Renal cortical epithelial cell (primary cell): ENCODE results near the gene GMPPA. TPM values are rescaled to one million over a fixed set of nuclear protein-coding genes. Genes with fewer than 3 reads are reported as not detected.

Experiments used
- DNase-seq: peaks from one replicate; pipeline ENCODE4 v3.0.0-alpha.2; 2011; ENCODE audit warnings: low read depth
- total RNA-seq: library from RNA; depleted of rRNA; stranded (reverse); fragments of >200 nt; gene quantifications from 2 replicates; pipeline ENCODE4 v1.2.3, GENCODE V29; 2014

GMPPA gene
- total RNA-seq, 1 donor from 2014 or later: 32.0 TPM

GRCh38 chr2:219519526-219519916 is 20.8 kb downstream of the GMPPA start:
- no peak for DNase-seq

- no peak for DNase-seq
Measured at GRCh38 chr2:219520079-219520478, 21.4 kb downstream of the GMPPA start.

DNA sequence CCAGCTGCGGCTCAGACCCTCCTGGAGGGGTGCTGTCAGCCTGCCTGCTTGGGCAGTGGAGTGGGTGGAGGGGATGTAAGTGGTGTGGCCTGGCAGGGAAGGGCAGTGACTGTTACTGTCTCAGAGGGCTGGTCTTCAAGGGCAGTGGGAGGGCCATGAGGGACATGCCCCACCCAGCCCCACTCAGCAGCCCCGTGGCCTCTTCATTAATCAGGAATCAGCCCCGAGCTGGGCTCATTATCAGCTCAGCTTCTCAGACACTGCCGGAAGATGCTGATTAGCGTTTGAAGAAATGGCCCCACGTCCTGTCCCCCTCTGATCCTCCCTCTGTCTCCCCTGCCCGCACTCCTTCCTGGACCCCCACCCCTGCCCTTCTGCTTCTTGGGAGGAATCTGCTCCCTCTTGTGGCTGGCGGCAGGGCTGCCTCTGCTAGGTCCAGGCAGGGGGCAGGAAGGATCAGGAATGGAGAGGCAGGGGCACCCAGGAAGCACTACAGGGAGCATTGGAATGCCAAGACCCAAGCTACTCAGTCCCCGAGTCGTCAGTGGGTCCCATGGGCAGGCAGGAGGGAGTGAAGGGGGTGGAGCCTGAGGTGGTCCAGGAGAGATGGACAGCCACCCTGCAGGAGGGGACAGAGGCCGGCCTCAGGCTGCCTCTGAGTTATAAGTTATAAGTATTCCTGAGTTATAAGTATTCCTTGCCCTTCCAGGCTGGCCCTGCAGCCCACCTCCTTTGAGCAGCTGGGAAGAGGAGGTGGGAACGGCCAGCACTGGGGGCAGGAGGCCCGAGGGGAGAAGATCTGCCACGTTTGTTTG is 22.6 kb downstream of the GMPPA start:
- DNase-seq: no peak

DNA sequence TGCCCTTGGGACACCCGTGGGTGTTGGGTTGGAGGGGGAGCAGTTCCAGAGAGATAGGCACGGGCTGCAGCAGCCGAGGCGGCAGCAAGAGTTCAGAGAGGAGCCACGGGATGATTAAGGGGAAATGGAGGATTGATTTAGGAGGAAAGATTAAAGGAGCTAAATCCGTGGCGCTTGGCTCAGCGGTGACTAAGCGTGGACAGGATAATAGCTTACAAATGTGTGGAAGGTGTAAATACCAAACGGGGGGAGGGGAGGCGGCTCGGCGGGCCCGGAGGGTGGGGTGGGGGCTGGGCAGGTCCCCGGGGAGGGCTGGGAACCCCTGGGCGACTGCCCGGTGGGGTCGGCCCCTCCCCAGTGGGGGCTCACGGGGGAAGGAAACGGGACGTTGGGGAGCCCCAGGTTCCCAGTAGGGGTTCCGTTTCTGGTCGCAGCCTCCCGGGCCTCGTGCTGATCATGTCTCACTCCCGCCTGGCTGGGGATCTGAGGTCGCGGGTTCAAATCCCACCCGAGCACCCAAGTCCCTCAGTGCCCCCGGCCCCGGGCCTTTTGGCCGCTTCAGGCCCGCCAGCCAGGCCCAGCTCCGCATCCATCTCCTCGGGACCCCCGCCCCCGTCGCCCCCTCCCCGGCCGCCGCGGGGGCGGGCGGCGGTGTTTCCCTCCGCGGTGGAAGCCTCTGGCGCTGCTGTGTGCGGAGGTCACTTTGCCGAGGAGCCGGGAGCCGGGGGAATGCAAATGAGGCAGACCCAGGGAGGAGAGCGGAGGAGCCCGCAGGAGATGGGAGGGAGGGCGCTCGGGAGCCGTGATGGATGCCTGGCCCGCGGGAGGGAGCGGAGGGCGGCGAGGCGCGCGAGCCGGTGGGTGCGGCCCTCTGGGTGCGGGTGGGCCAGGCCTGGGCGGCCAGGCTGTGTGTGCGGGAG is 23.7 kb downstream of the GMPPA start:
- DNase-seq: peak; percentile 72

DNA sequence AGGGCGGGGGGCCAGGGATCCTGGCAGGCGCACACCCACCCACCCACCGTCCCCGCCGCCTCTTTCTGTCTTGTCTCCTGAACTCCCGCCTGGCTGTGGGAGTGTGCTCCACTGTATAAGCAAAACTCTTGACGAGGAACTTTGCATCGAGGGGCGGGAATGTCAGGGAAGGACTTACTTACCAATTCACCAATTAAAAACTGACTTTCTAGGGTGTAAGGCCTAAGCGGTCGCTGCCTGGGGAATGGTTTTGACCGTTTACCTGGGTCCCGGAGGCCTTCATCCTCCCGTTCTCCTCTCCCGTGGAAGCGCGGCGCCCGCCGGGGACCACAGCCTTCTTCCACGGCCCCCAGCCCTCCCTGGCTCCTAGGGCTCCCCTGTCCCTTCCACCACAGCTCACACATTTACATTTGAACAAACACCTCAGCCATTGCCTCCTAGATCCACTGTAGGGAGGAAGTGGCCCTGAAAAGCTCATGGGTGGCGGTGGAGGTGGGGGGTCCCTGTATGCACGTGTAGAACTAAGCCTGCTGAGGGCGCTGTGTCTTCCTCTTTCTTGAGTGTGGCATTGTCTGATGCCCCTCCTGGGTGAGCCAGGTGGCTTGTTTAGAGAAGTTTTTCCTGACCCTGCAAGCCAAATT is 24.5 kb downstream of the GMPPA start:
- DNase-seq: no peak

- no peak for DNase-seq
Measured at GRCh38 chr2:219524817-219525216, 26.1 kb downstream of the GMPPA start.

- no peak for DNase-seq
Measured at GRCh38 chr2:219525533-219526232, 27.0 kb downstream of the GMPPA start.

DNA sequence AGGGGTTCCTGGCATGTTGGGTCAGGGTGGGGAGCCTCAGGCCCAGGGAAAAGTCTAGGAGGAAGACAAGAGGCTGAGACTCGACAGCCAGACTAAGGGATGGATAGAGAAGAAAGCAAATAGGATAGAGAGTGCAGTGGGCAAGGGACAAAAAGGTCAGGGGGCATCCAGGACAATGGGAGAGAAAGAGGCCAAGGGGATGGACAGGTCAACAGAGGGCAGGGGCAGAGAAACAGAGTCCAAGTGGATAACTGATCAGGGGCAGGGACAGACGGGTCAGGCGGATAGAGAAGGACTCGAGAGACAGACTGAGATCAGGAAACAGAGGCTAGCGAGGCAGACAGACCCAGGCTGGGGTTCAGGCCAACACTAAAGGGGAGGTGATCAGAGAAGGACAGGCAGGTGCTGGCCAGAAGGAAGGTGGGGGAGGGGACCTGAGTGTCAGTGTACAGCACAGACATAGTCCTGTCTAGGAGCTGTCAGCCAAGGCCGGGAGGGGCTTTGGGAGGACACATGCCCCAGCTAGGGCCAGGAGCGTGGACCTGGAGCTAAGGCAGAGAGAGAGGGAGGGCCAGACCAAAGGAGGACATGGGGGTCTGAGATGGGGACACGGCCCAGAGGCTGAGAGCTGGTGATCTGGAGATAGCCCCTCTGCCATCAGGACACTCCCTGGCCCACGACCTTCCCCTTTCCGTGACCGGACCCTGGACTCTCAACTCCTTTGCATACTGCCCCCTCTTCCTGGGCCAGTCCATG is 27.8 kb downstream of the GMPPA start:
- no peak for DNase-seq

GRCh38 chr2:219527076-219527394 is 28.3 kb downstream of the GMPPA start:
- DNase-seq: peak; percentile 46

- no peak for DNase-seq
Measured at GRCh38 chr2:219527472-219527871, 28.8 kb downstream of the GMPPA start.

- DNase-seq: peak; percentile 57
Measured at GRCh38 chr2:219530048-219530963, 31.6 kb downstream of the GMPPA start.

DNA sequence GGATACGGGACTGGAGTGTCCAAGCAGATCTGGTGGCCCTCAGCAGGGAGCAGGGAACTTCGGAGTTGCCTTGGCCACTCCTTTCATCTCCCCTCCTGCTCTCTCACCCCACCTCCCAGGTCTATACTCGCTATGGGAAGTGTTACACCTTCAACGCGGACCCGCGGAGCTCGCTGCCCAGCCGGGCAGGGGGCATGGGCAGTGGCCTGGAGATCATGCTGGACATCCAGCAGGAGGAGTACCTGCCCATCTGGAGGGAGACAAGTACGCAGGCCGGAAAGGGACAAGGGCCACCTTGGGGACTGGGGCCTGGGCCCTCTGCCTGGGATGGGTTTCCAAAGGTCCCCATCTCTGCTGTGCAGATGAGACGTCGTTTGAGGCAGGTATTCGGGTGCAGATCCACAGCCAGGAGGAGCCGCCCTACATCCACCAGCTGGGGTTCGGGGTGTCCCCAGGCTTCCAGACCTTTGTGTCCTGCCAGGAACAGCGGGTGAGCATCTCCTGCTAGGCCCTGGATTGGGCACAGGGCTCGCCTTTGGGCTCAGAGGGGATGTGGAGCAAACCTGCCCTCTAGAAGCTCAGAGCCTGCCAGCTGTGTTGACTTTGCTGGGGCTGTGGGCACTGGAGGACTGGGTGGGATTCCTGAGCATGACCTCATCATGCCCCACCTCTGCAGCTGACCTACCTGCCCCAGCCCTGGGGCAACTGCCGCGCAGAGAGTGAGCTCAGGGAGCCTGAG is 33.1 kb downstream of the GMPPA start:
- no peak for DNase-seq

GRCh38 chr2:219532378-219532649 is 33.6 kb downstream of the GMPPA start:
- DNase-seq: no peak

DNA sequence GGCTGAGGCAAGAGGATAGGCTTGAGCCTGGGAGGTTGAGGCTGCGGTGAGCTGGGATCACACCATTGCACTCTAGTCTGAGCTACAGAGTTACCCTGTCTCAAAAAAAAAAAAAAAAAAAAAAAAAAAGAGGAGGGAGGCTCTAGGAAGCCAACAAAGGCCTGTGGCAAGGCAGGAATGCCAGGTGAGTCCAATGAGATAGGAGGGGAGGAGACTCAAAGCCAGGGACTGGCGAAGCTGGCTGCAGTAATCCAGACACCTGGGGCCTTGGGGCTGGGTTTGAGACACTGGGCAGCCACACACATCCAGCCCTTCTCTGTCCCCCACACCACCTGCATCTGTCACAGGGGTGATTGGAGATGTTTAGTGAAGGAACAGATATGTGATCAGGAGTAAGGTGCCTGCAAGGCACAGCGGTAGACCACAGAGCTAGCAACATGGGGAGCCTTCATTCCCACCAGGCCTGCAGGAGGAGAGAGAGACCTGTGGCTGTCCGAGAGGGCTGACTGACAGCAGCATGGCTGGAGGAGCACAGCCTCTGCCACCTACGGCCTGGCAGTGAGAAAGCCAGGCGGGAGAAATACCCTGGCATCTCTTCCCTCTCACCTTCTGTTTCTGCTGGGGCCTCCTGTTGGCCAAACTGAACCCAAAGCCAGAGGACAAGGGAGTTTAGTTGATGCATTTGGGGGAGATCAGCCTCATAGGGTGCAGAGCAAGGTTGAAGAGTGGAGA is 35.4 kb downstream of the GMPPA start:
- no peak for DNase-seq

DNA sequence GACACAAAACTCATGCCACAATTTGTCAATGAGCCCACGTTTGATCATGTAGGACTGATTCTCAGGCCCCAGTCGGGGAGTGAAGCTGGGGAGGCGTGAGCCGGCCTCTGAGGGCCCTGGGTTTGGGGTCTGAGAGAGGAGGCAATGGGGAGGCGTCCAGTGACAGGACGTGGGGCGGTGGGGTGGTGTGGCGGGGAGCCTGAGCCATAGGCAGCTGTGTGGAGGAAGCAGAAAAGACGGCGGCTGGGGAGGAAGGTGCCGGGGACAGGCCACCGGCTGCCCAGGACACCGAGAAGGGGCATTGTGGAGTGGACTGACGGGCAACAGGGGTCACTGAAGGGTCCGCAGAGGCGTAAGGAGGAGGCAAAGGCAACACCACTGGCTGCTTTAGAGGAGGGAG is 37.7 kb downstream of the GMPPA start:
- no peak for DNase-seq

GRCh38 chr2:219536967-219537366 is 38.3 kb downstream of the GMPPA start:
- no peak for DNase-seq

- DNase-seq: no peak
Measured at GRCh38 chr2:219537657-219538488, 39.2 kb downstream of the GMPPA start.

DNA sequence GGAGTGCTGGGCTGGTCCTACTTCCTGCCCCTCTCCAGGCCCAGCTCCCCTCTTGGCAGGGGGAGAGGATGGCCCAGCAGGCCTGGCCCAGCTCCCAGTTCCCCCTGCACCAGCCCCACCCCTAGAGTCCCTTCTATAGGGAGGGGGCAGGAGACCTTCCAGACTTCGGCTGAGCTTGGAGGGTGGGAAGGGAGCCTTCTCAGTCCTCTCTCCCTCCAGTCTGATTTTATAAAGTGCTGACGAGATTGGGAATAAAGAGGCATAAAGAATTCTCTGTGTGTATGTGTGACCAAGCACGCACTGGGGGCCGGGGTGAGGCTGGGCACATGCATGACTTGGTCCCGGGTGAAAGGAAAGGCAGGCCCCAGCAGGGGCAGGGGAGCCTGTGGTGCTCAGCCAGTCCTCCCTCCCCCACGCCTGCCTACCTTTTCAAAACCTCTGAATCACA is 39.8 kb downstream of the GMPPA start:
- no peak for DNase-seq
